A549 (cell line): ENCODE measurements around the gene RANBP9. TPM values are rescaled to one million over a fixed set of nuclear protein-coding genes. Genes with fewer than 3 reads are reported as not detected.

Experiments used
- ATAC-seq, 2 experiments: fragments of 200-7000 bp in 1 of 2; fragments of >200 bp in 1 of 2; cut with Nextera tagmentation in 1 of 2; cut with Tn5 transposase in 1 of 2; 3 replicates each; pipeline versions ENCODE4 v1.8.0 to v1.9.1; 2018 to 2020; ENCODE audit warnings: mild to moderate bottlenecking in 1 of 2, moderate library complexity in 1 of 2
- CTCF ChIA-PET: fragments of 300-600 bp; sonication (Branson Sonifier 250); formaldehyde crosslinking; extraction: SDS; loops from one replicate; lab custom pipeline; 2021; ENCODE audit warnings: antibody characterized with exemption, inconsistent platforms; lab: Yijun Ruan, JAX
- POLR2A ChIA-PET: fragments of 350-600 bp; formaldehyde crosslinking; extraction: SDS; loops from one replicate; lab custom pipeline; 2021; ENCODE audit warnings: antibody characterized with exemption, inconsistent platforms; lab: Yijun Ruan, JAX
- DNase-seq, 2 experiments: peaks; one replicate each; pipeline versions ENCODE4 v3.0.0 to v3.0.0-alpha.2; 2011 to 2016; ENCODE audit warnings: low read depth in 1 of 2, low spot score in 1 of 2
- FAIRE-seq: peaks from 2 replicates; lab custom pipeline; 2011; peaks lifted over from hg19 to GRCh38; lab: Jason Lieb, UNC
- H3K27ac ChIP-seq, 2 experiments: fragments of >200 bp; sonication (Bioruptor Twin); formaldehyde crosslinking; 3 replicates each; pipeline ENCODE4 v1.5.1; 2016 to 2017
- H3K4me1 ChIP-seq: fragments of >200 bp; sonication (Bioruptor Twin); formaldehyde crosslinking; 3 replicates; pipeline ENCODE4 v1.6.1; 2016
- H3K4me2 ChIP-seq: fragments of >200 bp; sonication (Bioruptor Twin); formaldehyde crosslinking; 3 replicates; pipeline ENCODE4 v1.6.1; 2016
- H3K4me3 ChIP-seq: fragments of >200 bp; sonication (Bioruptor Twin); formaldehyde crosslinking; 3 replicates; pipeline ENCODE4 v1.5.1; 2016
- H3K9me3 ChIP-seq: fragments of >200 bp; sonication (Bioruptor Twin); formaldehyde crosslinking; 3 replicates; pipeline ENCODE4 v1.6.1; 2016
- ATOH8 ChIP-seq: fragments of 250-450 bp; sonication (Bioruptor Pico); IDR thresholded peaks from 2 replicates; pipeline ENCODE4 v1.5.0; 2020; ENCODE audit warnings: low read depth, mild to moderate bottlenecking, moderate library complexity
- BHLHE40 ChIP-seq: IDR thresholded peaks from 2 replicates; pipeline ENCODE4 v1.6.1; 2012; ENCODE audit warnings: low read depth, low read length, inconsistent platforms
- CBX8 ChIP-seq: fragments of 200-600 bp; sonication (generic); IDR thresholded peaks from 2 replicates; pipeline ENCODE4 v1.6.1; 2016
- CEBPB ChIP-seq, 2 experiments: fragments of >200 bp in 1 of 2; sonication (Bioruptor Twin) in 1 of 2; formaldehyde crosslinking in 1 of 2; IDR thresholded peaks; 2 replicates each; pipeline ENCODE4 v1.6.1; 2012 to 2016
- CHD4 ChIP-seq: fragments of 200-600 bp; sonication (generic); IDR thresholded peaks from 2 replicates; pipeline ENCODE4 v1.6.1; 2016; ENCODE audit warnings: antibody characterized with exemption, mild to moderate bottlenecking, borderline replicate concordance
- EHMT2 ChIP-seq: fragments of 200-600 bp; sonication (generic); IDR thresholded peaks from 2 replicates; pipeline ENCODE4 v1.6.1; 2016; ENCODE audit warnings: antibody characterized with exemption, low read depth, mild to moderate bottlenecking, moderate library complexity
- FOSL2 ChIP-seq, 2 experiments: fragments of 450-650 bp in 1 of 2; fragments of >200 bp in 1 of 2; sonication (Bioruptor Twin) in 1 of 2; formaldehyde crosslinking; IDR thresholded peaks; 2 replicates each; pipeline versions ENCODE4 v1.5.0 to v1.6.1; 2016 to 2020; ENCODE audit warnings: mild to moderate bottlenecking in 1 of 2, moderate library complexity in 1 of 2
- FOXS1 ChIP-seq: fragments of 250-450 bp; sonication (Bioruptor Pico); IDR thresholded peaks from 2 replicates; pipeline ENCODE4 v1.5.0; 2020; ENCODE audit warnings: mild to moderate bottlenecking, moderate library complexity
- GATA3 ChIP-seq: IDR thresholded peaks from 2 replicates; pipeline ENCODE4 v1.6.1; 2012; ENCODE audit warnings: borderline replicate concordance
- HDAC2 ChIP-seq: fragments of 200-600 bp; sonication (generic); IDR thresholded peaks from 2 replicates; pipeline ENCODE4 v1.6.1; 2016
- HEYL ChIP-seq: fragments of 250-450 bp; sonication (Bioruptor Pico); IDR thresholded peaks from 2 replicates; pipeline ENCODE4 v1.8.0; 2021; ENCODE audit warnings: mild to moderate bottlenecking, moderate library complexity
- HOXA7 ChIP-seq: fragments of 250-450 bp; sonication (Bioruptor Pico); IDR thresholded peaks from 2 replicates; pipeline ENCODE4 v1.5.0; 2020; ENCODE audit warnings: mild to moderate bottlenecking, moderate library complexity
- JUN ChIP-seq, 2 experiments: fragments of >200 bp; sonication (Bioruptor Twin); formaldehyde crosslinking; IDR thresholded peaks; 2 replicates in 1 of 2; 3 replicates in 1 of 2; pipeline ENCODE4 v1.6.1; 2016 to 2017
- JUNB ChIP-seq: fragments of >200 bp; sonication (Bioruptor Twin); formaldehyde crosslinking; IDR thresholded peaks from 2 replicates; pipeline ENCODE4 v1.6.1; 2016
- KDM1A ChIP-seq: fragments of 200-600 bp; sonication (generic); IDR thresholded peaks from 2 replicates; pipeline ENCODE4 v1.6.1; 2016; ENCODE audit warnings: low read depth, mild to moderate bottlenecking
- MAFK ChIP-seq: fragments of 450-650 bp; IDR thresholded peaks from 2 replicates; pipeline ENCODE4 v1.6.1; 2014; ENCODE audit not compliant: partially characterized antibody
- NPAS2 ChIP-seq: fragments of 250-450 bp; sonication (Bioruptor Pico); IDR thresholded peaks from 2 replicates; pipeline ENCODE4 v1.8.0; 2022; ENCODE audit warnings: mild to moderate bottlenecking, moderate library complexity, borderline replicate concordance
- PBX3 ChIP-seq: IDR thresholded peaks from 2 replicates; pipeline ENCODE4 v1.6.1; 2012
- POLR2AphosphoS2 ChIP-seq: conservative IDR thresholded peaks from 2 replicates; pipeline ENCODE4 v1.6.1; 2012; ENCODE audit warnings: low read length, improper control_type of control experiment, inconsistent platforms
- RAD21 ChIP-seq, 2 experiments: fragments of >200 bp in 1 of 2; sonication (Bioruptor Twin) in 1 of 2; formaldehyde crosslinking in 1 of 2; IDR thresholded peaks in 1 of 2; conservative IDR thresholded peaks in 1 of 2; 2 replicates in 1 of 2; 3 replicates in 1 of 2; pipeline ENCODE4 v1.6.1; 2012 to 2018; ENCODE audit warnings: inconsistent platforms in 1 of 2
- RFX5 ChIP-seq: fragments of 450-650 bp; IDR thresholded peaks from 2 replicates; pipeline ENCODE4 v1.7.1; 2014; ENCODE audit warnings: antibody characterized with exemption, mild to moderate bottlenecking, moderate library complexity
- TFCP2L1 ChIP-seq: fragments of 250-450 bp; sonication (Bioruptor Pico); IDR thresholded peaks from 2 replicates; pipeline ENCODE4 v1.5.0; 2021; ENCODE audit warnings: mild to moderate bottlenecking
- TP53 ChIP-seq: fragments of 250-450 bp; sonication (Bioruptor Pico); IDR thresholded peaks from 2 replicates; pipeline ENCODE4 v1.5.0; 2021; ENCODE audit warnings: mild to moderate bottlenecking, moderate library complexity
- ZC3H11A ChIP-seq: fragments of 450-650 bp; IDR thresholded peaks from 2 replicates; pipeline ENCODE4 v1.6.1; 2014; ENCODE audit warnings: antibody characterized with exemption, mild to moderate bottlenecking
- ZFP36 ChIP-seq: fragments of 450-650 bp; IDR thresholded peaks from 2 replicates; pipeline ENCODE4 v1.6.1; 2014; ENCODE audit warnings: borderline replicate concordance; ENCODE audit not compliant: partially characterized antibody
- ZSCAN20 ChIP-seq: fragments of 250-450 bp; sonication (Bioruptor Pico); IDR thresholded peaks from 2 replicates; pipeline ENCODE4 v1.8.0; 2022; ENCODE audit warnings: mild to moderate bottlenecking, moderate library complexity
- WGBS: methylation state at CpG from one replicate; pipeline ENCODE4 v1.1.6; 2017; ENCODE audit errors: missing lambda C conversion rate; 5-methylcytosine and 5-hydroxymethylcytosine counted together
- polyA plus RNA-seq, 4 experiments: library from polyadenylated mRNA; depleted of rRNA in 3 of 4; stranded (reverse); fragments of >200 nt; fragmentation: RNase III in 1 of 4; extraction: RNeasy Plus Mini Kit Qiagen cat#74134 plus additional on column Dnase treatment in 1 of 4; gene quantifications; 2 replicates in 3 of 4; 3 replicates in 1 of 4; pipeline ENCODE4 v1.2.3, GENCODE V29; 2011 to 2017
- TF ChIP-seq, protein P1 (sequence below): fragments of 200-600 bp; sonication (generic); IDR thresholded peaks from 2 replicates; pipeline ENCODE4 v1.6.1; 2016; ENCODE audit warnings: antibody characterized with exemption, mild to moderate bottlenecking, moderate library complexity
- TF ChIP-seq, protein P2 (sequence below): fragments of 150-350 bp; IDR thresholded peaks from 2 replicates; pipeline ENCODE4 v1.6.1; 2014; ENCODE audit warnings: low read depth, mild to moderate bottlenecking, low read length

Gene RANBP9
- polyA plus RNA-seq, 2 of the 4 experiments (the other 2 are of a cell fraction) = 13.7 to 15.7 TPM

- ATAC-seq = no peak
- TF ChIP-seq MAFK (peak; percentile 46), ZSCAN20 (CRISPR knock-in tag) (no peak)
- POLR2A ChIA-PET = no interaction called here
Measured at GRCh38 chr6:13700232-13700631, 11.4 kb downstream of the RANBP9 start.

GRCh38 chr6:13698715-13699114 lies 12.9 kb downstream of the RANBP9 start:
- CTCF ChIA-PET = no interaction called here
- Histone ChIP-seq H3K9me3 (no peaks in the 10 kb centered on the region), H3K27ac (no peak overlapping the region), H3K4me3 (no peak overlapping the region), H3K4me1 (0 out of 3 replicates have a peak, but pooled peaks cover 5% of the 10 kb centered on the region), H3K4me2 (no peak overlapping the region)
- POLR2A ChIA-PET = no interaction called here
- TF ChIP-seq ZC3H11A (no peak), JUNB (no peak), ATOH8 (CRISPR knock-in tag) (no peak), NPAS2 (no peak), JUN (IDR thresholded peaks at IDR 0.05) (no peak), ZSCAN20 (CRISPR knock-in tag) (no peak), PBX3 (no peak), CBX8 (no peak), GATA3 (no peak), BHLHE40 (no peak), HEYL (CRISPR knock-in tag) (no peak), TP53 (CRISPR knock-in tag) (no peak), POLR2AphosphoS2 (no peak), FOSL2 (IDR thresholded peaks at IDR 0.05) (no peak), FOSL2 (CRISPR knock-in tag; IDR thresholded peaks at IDR 0.05) (no peak)
- TF ChIP-seq, protein P1, sequence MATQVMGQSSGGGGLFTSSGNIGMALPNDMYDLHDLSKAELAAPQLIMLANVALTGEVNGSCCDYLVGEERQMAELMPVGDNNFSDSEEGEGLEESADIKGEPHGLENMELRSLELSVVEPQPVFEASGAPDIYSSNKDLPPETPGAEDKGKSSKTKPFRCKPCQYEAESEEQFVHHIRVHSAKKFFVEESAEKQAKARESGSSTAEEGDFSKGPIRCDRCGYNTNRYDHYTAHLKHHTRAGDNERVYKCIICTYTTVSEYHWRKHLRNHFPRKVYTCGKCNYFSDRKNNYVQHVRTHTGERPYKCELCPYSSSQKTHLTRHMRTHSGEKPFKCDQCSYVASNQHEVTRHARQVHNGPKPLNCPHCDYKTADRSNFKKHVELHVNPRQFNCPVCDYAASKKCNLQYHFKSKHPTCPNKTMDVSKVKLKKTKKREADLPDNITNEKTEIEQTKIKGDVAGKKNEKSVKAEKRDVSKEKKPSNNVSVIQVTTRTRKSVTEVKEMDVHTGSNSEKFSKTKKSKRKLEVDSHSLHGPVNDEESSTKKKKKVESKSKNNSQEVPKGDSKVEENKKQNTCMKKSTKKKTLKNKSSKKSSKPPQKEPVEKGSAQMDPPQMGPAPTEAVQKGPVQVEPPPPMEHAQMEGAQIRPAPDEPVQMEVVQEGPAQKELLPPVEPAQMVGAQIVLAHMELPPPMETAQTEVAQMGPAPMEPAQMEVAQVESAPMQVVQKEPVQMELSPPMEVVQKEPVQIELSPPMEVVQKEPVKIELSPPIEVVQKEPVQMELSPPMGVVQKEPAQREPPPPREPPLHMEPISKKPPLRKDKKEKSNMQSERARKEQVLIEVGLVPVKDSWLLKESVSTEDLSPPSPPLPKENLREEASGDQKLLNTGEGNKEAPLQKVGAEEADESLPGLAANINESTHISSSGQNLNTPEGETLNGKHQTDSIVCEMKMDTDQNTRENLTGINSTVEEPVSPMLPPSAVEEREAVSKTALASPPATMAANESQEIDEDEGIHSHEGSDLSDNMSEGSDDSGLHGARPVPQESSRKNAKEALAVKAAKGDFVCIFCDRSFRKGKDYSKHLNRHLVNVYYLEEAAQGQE = no peak
- ATAC-seq = no peak
- DNase-seq = no peak
- no peak for FAIRE-seq
- 91% methylated on average over 5 of the region's 5 CpGs for WGBS

More at GRCh38 chr6:13700232-13700631, 11.4 kb downstream of the RANBP9 start:
- CTCF ChIA-PET = no interaction called here
- no peak for FAIRE-seq
- Histone ChIP-seq H3K4me2 (no peak overlapping the region), H3K27ac (no peak overlapping the region), H3K4me3 (no peak overlapping the region), H3K9me3 (no peaks in the 10 kb centered on the region), H3K4me1 (0 out of 3 replicates have a peak, but pooled peaks cover 5% of the 10 kb centered on the region)
- DNase-seq = no peak
- 93% methylated on average over 3 of the region's 3 CpGs for WGBS

- TF ChIP-seq ZC3H11A (no peak), FOXS1 (CRISPR knock-in tag) (no peak), HDAC2 (no peak), ZSCAN20 (CRISPR knock-in tag) (no peak), TFCP2L1 (CRISPR knock-in tag) (no peak), RAD21 (conservative IDR thresholded peaks at IDR 0.05 in 1 of 2, IDR thresholded peaks at IDR 0.05 in 1 of 2) (no peak), BHLHE40 (no peak), JUN (IDR thresholded peaks at IDR 0.05) (no peak), JUNB (no peak), KDM1A (no peak), EHMT2 (no peak), CHD4 (no peak), ZFP36 (no peak), HOXA7 (CRISPR knock-in tag) (no peak), RFX5 (no peak), CEBPB (IDR thresholded peaks at IDR 0.05) (no peak)
- TF ChIP-seq, protein P2, sequence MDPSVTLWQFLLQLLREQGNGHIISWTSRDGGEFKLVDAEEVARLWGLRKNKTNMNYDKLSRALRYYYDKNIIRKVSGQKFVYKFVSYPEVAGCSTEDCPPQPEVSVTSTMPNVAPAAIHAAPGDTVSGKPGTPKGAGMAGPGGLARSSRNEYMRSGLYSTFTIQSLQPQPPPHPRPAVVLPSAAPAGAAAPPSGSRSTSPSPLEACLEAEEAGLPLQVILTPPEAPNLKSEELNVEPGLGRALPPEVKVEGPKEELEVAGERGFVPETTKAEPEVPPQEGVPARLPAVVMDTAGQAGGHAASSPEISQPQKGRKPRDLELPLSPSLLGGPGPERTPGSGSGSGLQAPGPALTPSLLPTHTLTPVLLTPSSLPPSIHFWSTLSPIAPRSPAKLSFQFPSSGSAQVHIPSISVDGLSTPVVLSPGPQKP = no peak
- CTCF ChIA-PET = no interaction called here
- no peaks in the 10 kb centered on the region for H3K9me3 ChIP-seq
- H3K4me1 ChIP-seq = 0 out of 3 replicates have a peak, but pooled peaks cover 5% of the 10 kb centered on the region
- no peak for DNase-seq
- WGBS = 98% methylated on average over 2 of the region's 2 CpGs
- POLR2A ChIA-PET = no interaction called here
- ATAC-seq = no peak
- H3K4me2 ChIP-seq = no peak overlapping the region
- no peak for FAIRE-seq
- no peak overlapping the region for H3K4me3 ChIP-seq
- no peak overlapping the region for H3K27ac ChIP-seq
Measured at GRCh38 chr6:13697857-13698256, 13.8 kb downstream of the RANBP9 start.
